ENCODE measurements around the gene SEMA4B. TPM values are rescaled to one million over a fixed set of nuclear protein-coding genes. Genes with fewer than 3 reads are reported as not detected.

SEMA4B gene
- total and polyA plus RNA-seq, 10 of the 15 experiments (the other 5 are each of a cell fraction or from before 2014, with no cell fraction given), result 0.87 to 26.0 (median 9.3) TPM

DNA sequence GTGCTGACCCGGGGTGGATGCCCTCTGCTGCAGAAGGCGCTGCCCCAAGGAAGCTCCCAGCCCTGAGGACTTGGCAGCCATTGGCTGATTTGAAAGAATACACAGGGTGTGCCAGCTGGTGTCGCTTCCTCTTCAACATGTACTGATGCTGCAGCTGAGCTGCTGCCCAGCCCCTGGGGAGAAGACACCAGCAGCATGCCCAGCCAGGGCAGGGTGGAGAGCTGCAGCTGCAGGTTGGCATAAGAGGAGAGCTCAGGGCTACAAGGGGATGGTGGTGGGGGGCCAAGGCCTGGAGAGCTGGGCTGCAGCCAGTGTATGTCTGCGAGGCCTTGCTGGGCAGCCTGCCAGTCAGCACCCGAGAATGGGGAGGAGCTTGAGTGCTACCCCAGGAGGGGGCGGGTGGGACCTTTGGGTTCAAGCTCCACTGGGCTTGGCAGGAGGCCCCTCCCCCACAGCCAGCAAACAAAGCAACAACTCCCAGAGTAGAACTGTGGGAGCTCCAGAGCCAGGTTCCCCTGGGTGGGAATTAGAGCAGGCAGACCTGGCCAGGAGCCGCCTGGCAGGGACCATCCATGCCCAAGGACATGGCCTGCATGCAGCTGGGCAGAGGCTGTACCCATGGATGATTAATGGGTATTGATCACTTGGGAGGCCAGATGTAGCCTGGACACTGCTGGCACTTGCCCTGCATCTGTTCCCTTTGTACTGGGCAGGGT, 9.2 kb upstream of the SEMA4B start (continued):
- TF ChIP-seq SMARCA5 (IDR thresholded peaks at IDR 0.05), result no peak
- TF ChIP-seq ZNF24 (IDR thresholded peaks at IDR 0.05), result no peak
- TF ChIP-seq CHD2 (IDR thresholded peaks at IDR 0.05; ENCODE audit: borderline replicate concordance, low read depth, low read length), result peak; percentile 52; the same call in 1 of the 2 replicates
- TF ChIP-seq BMI1 (IDR thresholded peaks at IDR 0.05; ENCODE audit: borderline replicate concordance), result no peak
- TF ChIP-seq ZSCAN29 (IDR thresholded peaks at IDR 0.05), result no peak
- TF ChIP-seq EED (IDR thresholded peaks at IDR 0.05; ENCODE audit: low read depth), result peak; percentile 57
- no peak for TF ChIP-seq EP300 (IDR thresholded peaks at IDR 0.05; ENCODE audit: borderline replicate concordance in 1 of 2, control insufficient read depth in 1 of 2, low read depth in 2 of 2, low read length in 2 of 2)
- TF ChIP-seq NRF1 (conservative IDR thresholded peaks at IDR 0.05; ENCODE audit: low read depth, low read length), result no peak
- no peak for TF ChIP-seq RUNX3 (IDR thresholded peaks at IDR 0.05; ENCODE audit: low read length)
- no peak for TF ChIP-seq BACH1 (IDR thresholded peaks at IDR 0.05; ENCODE audit: borderline replicate concordance)
- peak; percentile 42; the same call in 1 of the 2 replicates for TF ChIP-seq SPI1 (IDR thresholded peaks at IDR 0.05; ENCODE audit: borderline replicate concordance, insufficient read depth, low read depth, low read length)
- TF ChIP-seq PBX3 (IDR thresholded peaks at IDR 0.05; ENCODE audit: insufficient replicate concordance, low read depth, low read length), result peak; percentile 16
- no peak for TF ChIP-seq RAD51 (IDR thresholded peaks at IDR 0.05)
- TF ChIP-seq RFX5 (IDR thresholded peaks at IDR 0.05; ENCODE audit: low read depth, low read length), result no peak
- TF ChIP-seq USF1 (IDR thresholded peaks at IDR 0.05; ENCODE audit: borderline replicate concordance, extremely low read length, insufficient read depth, low read depth, low read length), result no peak
- no peak for TF ChIP-seq HCFC1 (IDR thresholded peaks at IDR 0.05; ENCODE audit: low read length)
- TF ChIP-seq ZZZ3 (IDR thresholded peaks at IDR 0.05; ENCODE audit: control insufficient read depth, insufficient read length, low read depth), result no peak
- TF ChIP-seq STAT3 (IDR thresholded peaks at IDR 0.05; ENCODE audit: low read depth, low read length), result no peak
- TF ChIP-seq RCOR1 (conservative IDR thresholded peaks at IDR 0.05; ENCODE audit: low read depth, low read length), result no peak
- TF ChIP-seq NFIC (IDR thresholded peaks at IDR 0.05; ENCODE audit: low read depth, low read length), result no peak
- no peak for TF ChIP-seq MEF2A (IDR thresholded peaks at IDR 0.05; ENCODE audit: insufficient read depth, low read depth, low read length)
- no peak for TF ChIP-seq USF2 (IDR thresholded peaks at IDR 0.05; ENCODE audit: borderline replicate concordance, low read depth, low read length)
- TF ChIP-seq, protein P1, sequence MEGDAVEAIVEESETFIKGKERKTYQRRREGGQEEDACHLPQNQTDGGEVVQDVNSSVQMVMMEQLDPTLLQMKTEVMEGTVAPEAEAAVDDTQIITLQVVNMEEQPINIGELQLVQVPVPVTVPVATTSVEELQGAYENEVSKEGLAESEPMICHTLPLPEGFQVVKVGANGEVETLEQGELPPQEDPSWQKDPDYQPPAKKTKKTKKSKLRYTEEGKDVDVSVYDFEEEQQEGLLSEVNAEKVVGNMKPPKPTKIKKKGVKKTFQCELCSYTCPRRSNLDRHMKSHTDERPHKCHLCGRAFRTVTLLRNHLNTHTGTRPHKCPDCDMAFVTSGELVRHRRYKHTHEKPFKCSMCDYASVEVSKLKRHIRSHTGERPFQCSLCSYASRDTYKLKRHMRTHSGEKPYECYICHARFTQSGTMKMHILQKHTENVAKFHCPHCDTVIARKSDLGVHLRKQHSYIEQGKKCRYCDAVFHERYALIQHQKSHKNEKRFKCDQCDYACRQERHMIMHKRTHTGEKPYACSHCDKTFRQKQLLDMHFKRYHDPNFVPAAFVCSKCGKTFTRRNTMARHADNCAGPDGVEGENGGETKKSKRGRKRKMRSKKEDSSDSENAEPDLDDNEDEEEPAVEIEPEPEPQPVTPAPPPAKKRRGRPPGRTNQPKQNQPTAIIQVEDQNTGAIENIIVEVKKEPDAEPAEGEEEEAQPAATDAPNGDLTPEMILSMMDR (IDR thresholded peaks at IDR 0.05 in 2 of 3, conservative IDR thresholded peaks at IDR 0.05 in 1 of 3; ENCODE audit: control insufficient read depth in 2 of 3, extremely low read depth in 1 of 3, insufficient read depth in 1 of 3, low read depth in 3 of 3, low read length in 3 of 3), result no peak
- TF ChIP-seq RAD21 (IDR thresholded peaks at IDR 0.05; ENCODE audit: insufficient read depth, low read depth, low read length), result no peak
- TF ChIP-seq NFXL1 (IDR thresholded peaks at IDR 0.05; ENCODE audit: borderline replicate concordance), result no peak
- peak; percentile 91 for TF ChIP-seq HDGF (IDR thresholded peaks at IDR 0.05)
- TF ChIP-seq DPF2 (IDR thresholded peaks at IDR 0.05), result 0 out of 2 replicates have a peak, but pooled peaks have one; percentile 53
- TF ChIP-seq CREM (IDR thresholded peaks at IDR 0.05; ENCODE audit: low read depth), result no peak
